SK-N-SH treated with all-trans-retinoic acid at 6 μM for 48 hours (cell line): ENCODE data around the gene CDHR5.

ENCODE experiments used
- ATAC-seq: fragments of 200-7000 bp; cut with Tn5 transposase; 3 replicates; pipeline ENCODE4 v1.9.1; 2020; ENCODE audit warnings: mild to moderate bottlenecking, moderate library complexity
- ARNTL ChIP-seq: fragments of 450-650 bp; formaldehyde crosslinking; IDR thresholded peaks from 2 replicates; pipeline ENCODE4 v1.5.0; 2020; ENCODE audit warnings: low read depth, mild to moderate bottlenecking, moderate library complexity, borderline replicate concordance
- BACH2 ChIP-seq: fragments of 250-450 bp; sonication (Bioruptor Pico); IDR thresholded peaks from 2 replicates; pipeline ENCODE4 v1.9.0; 2021; ENCODE audit warnings: mild to moderate bottlenecking, borderline replicate concordance
- CREB5 ChIP-seq: fragments of 250-450 bp; sonication (Bioruptor Pico); IDR thresholded peaks from 2 replicates; pipeline ENCODE4 v1.5.1; 2020; ENCODE audit warnings: low read depth, mild to moderate bottlenecking, moderate library complexity
- CSRNP3 ChIP-seq: fragments of 250-450 bp; sonication (Bioruptor Pico); IDR thresholded peaks from 2 replicates; pipeline ENCODE4 v1.5.1; 2021; ENCODE audit warnings: mild to moderate bottlenecking, moderate library complexity
- ESRRG ChIP-seq: fragments of 250-450 bp; sonication (Bioruptor Pico); IDR thresholded peaks from 2 replicates; pipeline ENCODE4 v1.6.1; 2021; ENCODE audit warnings: mild to moderate bottlenecking
- GLIS3 ChIP-seq: fragments of 250-450 bp; sonication (Bioruptor Pico); IDR thresholded peaks from 2 replicates; pipeline ENCODE4 v1.5.0; 2020; ENCODE audit warnings: mild to moderate bottlenecking, moderate library complexity
- OSR1 ChIP-seq: fragments of 250-450 bp; sonication (Bioruptor Pico); IDR thresholded peaks from 2 replicates; pipeline ENCODE4 v1.8.0; 2022; ENCODE audit warnings: moderate library complexity, mild to moderate bottlenecking, inconsistent platforms
- PATZ1 ChIP-seq: fragments of 250-450 bp; sonication (Bioruptor Pico); IDR thresholded peaks from 2 replicates; pipeline ENCODE4 v1.8.0; 2020; ENCODE audit warnings: mild to moderate bottlenecking, moderate library complexity, borderline replicate concordance
- POU6F1 ChIP-seq: fragments of 250-450 bp; sonication (Bioruptor Pico); IDR thresholded peaks from 2 replicates; pipeline ENCODE4 v1.8.0; 2021; ENCODE audit warnings: low read depth, mild to moderate bottlenecking, moderate library complexity, borderline replicate concordance
- PPARA ChIP-seq: fragments of 250-450 bp; sonication (Bioruptor Pico); IDR thresholded peaks from 2 replicates; pipeline ENCODE4 v1.5.0; 2020; ENCODE audit warnings: mild to moderate bottlenecking, borderline replicate concordance
- RARB ChIP-seq: fragments of 250-450 bp; sonication (Bioruptor Pico); IDR thresholded peaks from 2 replicates; pipeline ENCODE4 v1.8.0; 2021; ENCODE audit warnings: mild to moderate bottlenecking, moderate library complexity
- SNAI2 ChIP-seq: fragments of 250-450 bp; sonication (Bioruptor Pico); IDR thresholded peaks from 2 replicates; pipeline ENCODE4 v1.5.0; 2020; ENCODE audit warnings: mild to moderate bottlenecking, moderate library complexity
- TOX ChIP-seq: fragments of 250-450 bp; sonication (Bioruptor Pico); IDR thresholded peaks from 2 replicates; pipeline ENCODE4 v1.8.0; 2021; ENCODE audit warnings: mild to moderate bottlenecking, moderate library complexity, borderline replicate concordance
- TSHZ2 ChIP-seq: fragments of 250-450 bp; sonication (Bioruptor Pico); IDR thresholded peaks from 2 replicates; pipeline ENCODE4 v1.5.0; 2020; ENCODE audit warnings: mild to moderate bottlenecking, moderate library complexity
- ZC3H10 ChIP-seq: fragments of 250-450 bp; sonication (Bioruptor Pico); IDR thresholded peaks from 2 replicates; pipeline ENCODE4 v1.5.1; 2021; ENCODE audit warnings: mild to moderate bottlenecking, moderate library complexity
- ZFP3 ChIP-seq: fragments of 250-450 bp; sonication (Bioruptor Pico); IDR thresholded peaks from 2 replicates; pipeline ENCODE4 v1.5.0; 2020; ENCODE audit warnings: mild to moderate bottlenecking, moderate library complexity
- ZNF565 ChIP-seq: fragments of 450-650 bp; formaldehyde crosslinking; conservative IDR thresholded peaks from 2 replicates; pipeline ENCODE4 v1.5.0; 2020; ENCODE audit warnings: low read depth, mild to moderate bottlenecking, moderate library complexity
- ZNF70 ChIP-seq: fragments of 450-650 bp; formaldehyde crosslinking; IDR thresholded peaks from 2 replicates; pipeline ENCODE4 v1.5.0; 2020; ENCODE audit warnings: mild to moderate bottlenecking, moderate library complexity
- ZNF8 ChIP-seq: fragments of 450-650 bp; formaldehyde crosslinking; IDR thresholded peaks from 2 replicates; pipeline ENCODE4 v1.5.0; 2020; ENCODE audit warnings: mild to moderate bottlenecking, moderate library complexity

Gene CDHR5

GRCh38 chr11:625636-626268, 997 bp upstream of the CDHR5 start (continued):
- no peak for TF ChIP-seq PATZ1
- TF ChIP-seq ZNF8 (CRISPR knock-in tag), result no peak
- TF ChIP-seq, all 23 proteins: peak for 0

GRCh38 chr11:623999-624704, 603 bp downstream of the CDHR5 start:
- ATAC-seq, result no peak
- TF ChIP-seq BACH2 (CRISPR knock-in tag), result no peak
- no peak for TF ChIP-seq TOX (CRISPR knock-in tag)
- TF ChIP-seq PPARA (CRISPR knock-in tag), result no peak
- no peak for TF ChIP-seq CREB5 (CRISPR knock-in tag)
- TF ChIP-seq OSR1 (CRISPR knock-in tag), result no peak

- no peak for TF ChIP-seq SNAI2 (CRISPR knock-in tag)
Measured at GRCh38 chr11:623349-623869, 1.3 kb downstream of the CDHR5 start.

GRCh38 chr11:621838-622237, 2.9 kb downstream of the CDHR5 start:
- TF ChIP-seq BACH2 (CRISPR knock-in tag) (no peak), ZFP3 (CRISPR knock-in tag) (no peak), TSHZ2 (CRISPR knock-in tag) (no peak), ESRRG (no peak), GLIS3 (CRISPR knock-in tag) (no peak), RARB (CRISPR knock-in tag) (no peak)
- TF ChIP-seq, all 23 proteins: peak for 0
- ATAC-seq, result no peak

More at GRCh38 chr11:623349-623869, 1.3 kb downstream of the CDHR5 start:
- ATAC-seq, result no peak

- TF ChIP-seq ZNF565 (CRISPR knock-in tag), result no peak
- TF ChIP-seq ARNTL (CRISPR knock-in tag), result no peak
- TF ChIP-seq PPARA (CRISPR knock-in tag), result no peak
- no peak for TF ChIP-seq POU6F1 (CRISPR knock-in tag)
- TF ChIP-seq CREB5 (CRISPR knock-in tag), result no peak
- no peak for TF ChIP-seq ZNF70 (CRISPR knock-in tag)
- no peak for TF ChIP-seq ZFP3 (CRISPR knock-in tag)
- TF ChIP-seq CSRNP3 (CRISPR knock-in tag), result no peak
- no peak for TF ChIP-seq ZC3H10
- TF ChIP-seq ESRRG, result no peak
- no peak for TF ChIP-seq GLIS3 (CRISPR knock-in tag)
- no peak for TF ChIP-seq RARB (CRISPR knock-in tag)
- ATAC-seq, result no peak
Measured at GRCh38 chr11:620935-621814, 3.6 kb downstream of the CDHR5 start.
